Measurements from ENCODE around the gene CDH23. TPM values are rescaled to one million over a fixed set of nuclear protein-coding genes. Genes with fewer than 3 reads are reported as not detected.

The CDH23 gene
- total and polyA plus RNA-seq, 7 donors: 1.00 to 3.8 (median 1.9) TPM

- H3K36me3 ChIP-seq (ENCODE audit: insufficient read depth in 1 of 2, low read depth in 1 of 2): no peaks in the 10 kb centered on the region
- TF ChIP-seq CTCF (IDR thresholded peaks at IDR 0.05): no peak
- no peak overlapping the region for H3K4me3 ChIP-seq
- intact Hi-C loops (cut with DNase I): no loop called here
- DNase-seq (no peak), ATAC-seq (no peak)
- no peak overlapping the region for H3K27ac ChIP-seq
- H3K27me3 ChIP-seq (ENCODE audit: insufficient read depth in 3 of 3, low read length in 2 of 3): no peaks in the 10 kb centered on the region
- peaks cover under 1% of the 10 kb centered on the region for H3K4me1 ChIP-seq
- 74 to 87% (median 84%) methylated on average over 5 of the region's 5 CpGs for WGBS, 3 donors
- H3K9me3 ChIP-seq: no peaks in the 10 kb centered on the region
These were observed 156.7 kb downstream of the CDH23 start for GRCh38 chr10:71553432-71553831.

GRCh38 chr10:71554671-71555070, 158.0 kb downstream of the CDH23 start:
- DNase-seq: no peak
- Histone ChIP-seq H3K27ac (no peak overlapping the region), H3K27me3 (ENCODE audit: insufficient read depth in 3 of 3, low read length in 2 of 3) (no peaks in the 10 kb centered on the region), H3K4me1 (no peaks in the 10 kb centered on the region), H3K36me3 (ENCODE audit: insufficient read depth in 1 of 2, low read depth in 1 of 2) (no peaks in the 10 kb centered on the region), H3K9me3 (no peaks in the 10 kb centered on the region), H3K4me3 (no peak overlapping the region)
- no peak for TF ChIP-seq CTCF (IDR thresholded peaks at IDR 0.05)
- 32 to 49% (median 37%) methylated on average over 2 of the region's 2 CpGs for WGBS, 3 donors
- intact Hi-C loops (cut with DNase I): no loop called here
- no peak for ATAC-seq

GRCh38 chr10:71555087-71555723, 158.5 kb downstream of the CDH23 start:
- intact Hi-C loops (cut with DNase I): no loop called here

GRCh38 chr10:71555724-71556119, 159.0 kb downstream of the CDH23 start:
- TF ChIP-seq CTCF (IDR thresholded peaks at IDR 0.05): no peak
- WGBS, 3 donors: 65 to 88% (median 79%) methylated on average over 1 of the region's 1 CpG
- H3K9me3 ChIP-seq: no peaks in the 10 kb centered on the region
- peaks cover 0 to 1% (median 0%) of the 10 kb centered on the region in 3 donors for H3K27me3 ChIP-seq (ENCODE audit: insufficient read depth in 3 of 3, low read length in 2 of 3)
- no peak for ATAC-seq
- H3K27ac ChIP-seq: no peak overlapping the region
- no peak overlapping the region for H3K4me3 ChIP-seq
- intact Hi-C loops (cut with DNase I): no loop called here
- no peaks in the 10 kb centered on the region for H3K4me1 ChIP-seq
- H3K36me3 ChIP-seq (ENCODE audit: insufficient read depth in 1 of 2, low read depth in 1 of 2): no peaks in the 10 kb centered on the region
- no peak for DNase-seq

More at GRCh38 chr10:71555087-71555723, 158.5 kb downstream of the CDH23 start:
- ATAC-seq: no peak
- WGBS, 3 donors: 58 to 68% (median 65%) methylated on average over 10 of the region's 10 CpGs
- Histone ChIP-seq H3K36me3 (ENCODE audit: insufficient read depth in 1 of 2, low read depth in 1 of 2) (no peaks in the 10 kb centered on the region), H3K4me1 (no peaks in the 10 kb centered on the region), H3K9me3 (no peaks in the 10 kb centered on the region), H3K4me3 (no peak overlapping the region), H3K27ac (no peak overlapping the region), H3K27me3 (ENCODE audit: insufficient read depth in 3 of 3, low read length in 2 of 3) (no peaks in the 10 kb centered on the region)
- DNase-seq: no peak
- TF ChIP-seq CTCF (IDR thresholded peaks at IDR 0.05): no peak

GRCh38 chr10:71558991-71559390, 162.3 kb downstream of the CDH23 start:
- no peak for TF ChIP-seq CTCF (IDR thresholded peaks at IDR 0.05)
- Histone ChIP-seq H3K4me1 (no peaks in the 10 kb centered on the region), H3K9me3 (no peaks in the 10 kb centered on the region), H3K36me3 (ENCODE audit: insufficient read depth in 1 of 2, low read depth in 1 of 2) (no peaks in the 10 kb centered on the region), H3K27me3 (ENCODE audit: insufficient read depth in 3 of 3, low read length in 2 of 3) (peaks cover 0 to 6% (median 0%) of the 10 kb centered on the region in 3 donors), H3K4me3 (no peak overlapping the region), H3K27ac (no peak overlapping the region)
- DNase-seq (no peak), ATAC-seq (no peak)
- intact Hi-C loops (cut with DNase I): no loop called here
- WGBS, 3 donors: 57 to 81% (median 73%) methylated on average over 3 of the region's 3 CpGs

All from psoas muscle (tissue), 8 donors.